Suprapubic skin (tissue), 4 donors: Measurements from ENCODE around the gene ZEB2. TPM values are rescaled to one million over a fixed set of nuclear protein-coding genes. Genes with fewer than 3 reads are reported as not detected.

ENCODE experiments used
- DNase-seq, 2 donors: peaks; one replicate each; pipeline ENCODE4 v3.0.0-alpha.2; 2019; ENCODE audit warnings: low spot score in 2 of 2
- H3K27ac ChIP-seq: fragments of 200-600 bp; sonication (generic); one replicate; pipeline ENCODE4 v1.5.1; 2019
- H3K27me3 ChIP-seq: fragments of 200-600 bp; sonication (generic); one replicate; pipeline ENCODE4 v1.5.1; 2019
- H3K36me3 ChIP-seq: fragments of 200-600 bp; sonication (generic); one replicate; pipeline ENCODE4 v1.5.1; 2019
- H3K4me1 ChIP-seq: fragments of 200-600 bp; sonication (generic); one replicate; pipeline ENCODE4 v1.5.1; 2019
- H3K4me3 ChIP-seq: fragments of 200-600 bp; sonication (generic); one replicate; pipeline ENCODE4 v1.5.1; 2019; ENCODE audit warnings: mild to moderate bottlenecking
- H3K9me3 ChIP-seq: fragments of 200-600 bp; sonication (generic); one replicate; pipeline ENCODE4 v1.5.1; 2019
- EP300 ChIP-seq: sonication (generic); formaldehyde crosslinking; IDR thresholded peaks from one replicate; pipeline ENCODE4 v1.6.1; 2017; ENCODE audit warnings: antibody characterized with exemption
- POLR2A ChIP-seq, 2 donors: fragments of 450-650 bp; IDR thresholded peaks; one replicate each; pipeline ENCODE4 v1.6.1; 2017; ENCODE audit warnings: antibody characterized with exemption in 2 of 2, mild to moderate bottlenecking in 2 of 2, moderate library complexity in 2 of 2
- POLR2AphosphoS5 ChIP-seq, 3 donors: sonication (generic); formaldehyde crosslinking; IDR thresholded peaks; one replicate each; pipeline ENCODE4 v1.6.1; 2017; ENCODE audit warnings: antibody characterized with exemption in 3 of 3
- WGBS: methylation state at CpG from one replicate; pipeline ENCODE4 v1.1.5; 2018; 5-methylcytosine and 5-hydroxymethylcytosine counted together
- total RNA-seq, 4 donors: library from RNA; depleted of rRNA; stranded (reverse); fragments of >200 nt; gene quantifications; one replicate each; pipeline ENCODE4 v1.1.0, GENCODE V29; 2016
- TF ChIP-seq, protein P1 (sequence below), 2 donors: fragments of 200-600 bp in 1 of 2; fragments of 450-650 bp in 1 of 2; sonication (generic) in 1 of 2; IDR thresholded peaks; one replicate each; pipeline ENCODE4 v1.5.1; 2016 to 2019; ENCODE audit warnings: antibody characterized with exemption in 2 of 2, mild to moderate bottlenecking in 1 of 2, moderate library complexity in 1 of 2

ZEB2 gene
- total RNA-seq, 4 donors from 2014 or later, result 16.3 to 43.7 (median 34.5) TPM

DNA sequence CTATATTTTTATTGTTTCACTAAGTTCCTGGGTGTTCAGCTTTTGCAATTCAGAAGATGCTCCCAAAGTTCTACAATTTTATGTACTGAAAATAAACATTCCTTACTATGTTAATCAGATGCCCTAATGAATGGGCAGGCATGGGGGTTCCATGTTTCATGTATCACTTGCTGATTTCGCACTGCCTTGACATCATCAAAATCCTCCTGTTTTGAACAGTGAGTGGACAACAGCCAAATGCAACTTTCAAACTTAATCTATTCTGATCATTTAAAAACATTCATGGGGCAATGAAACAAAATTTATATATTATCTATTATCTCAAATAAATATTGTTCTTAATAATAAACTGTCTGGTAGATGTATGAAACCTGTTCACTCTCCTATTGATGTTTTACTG is 43.2 kb downstream of the ZEB2 start:
- Histone ChIP-seq H3K27ac (no peak overlapping the region), H3K27me3 (no peaks in the 10 kb centered on the region), H3K4me3 (no peak overlapping the region), H3K9me3 (no peaks in the 10 kb centered on the region), H3K36me3 (no peaks in the 10 kb centered on the region), H3K4me1 (peaks cover 30% of the 10 kb centered on the region)
- WGBS, result 73% methylated on average over 1 of the region's 1 CpG
- no peak for TF ChIP-seq EP300
- TF ChIP-seq, protein P1, sequence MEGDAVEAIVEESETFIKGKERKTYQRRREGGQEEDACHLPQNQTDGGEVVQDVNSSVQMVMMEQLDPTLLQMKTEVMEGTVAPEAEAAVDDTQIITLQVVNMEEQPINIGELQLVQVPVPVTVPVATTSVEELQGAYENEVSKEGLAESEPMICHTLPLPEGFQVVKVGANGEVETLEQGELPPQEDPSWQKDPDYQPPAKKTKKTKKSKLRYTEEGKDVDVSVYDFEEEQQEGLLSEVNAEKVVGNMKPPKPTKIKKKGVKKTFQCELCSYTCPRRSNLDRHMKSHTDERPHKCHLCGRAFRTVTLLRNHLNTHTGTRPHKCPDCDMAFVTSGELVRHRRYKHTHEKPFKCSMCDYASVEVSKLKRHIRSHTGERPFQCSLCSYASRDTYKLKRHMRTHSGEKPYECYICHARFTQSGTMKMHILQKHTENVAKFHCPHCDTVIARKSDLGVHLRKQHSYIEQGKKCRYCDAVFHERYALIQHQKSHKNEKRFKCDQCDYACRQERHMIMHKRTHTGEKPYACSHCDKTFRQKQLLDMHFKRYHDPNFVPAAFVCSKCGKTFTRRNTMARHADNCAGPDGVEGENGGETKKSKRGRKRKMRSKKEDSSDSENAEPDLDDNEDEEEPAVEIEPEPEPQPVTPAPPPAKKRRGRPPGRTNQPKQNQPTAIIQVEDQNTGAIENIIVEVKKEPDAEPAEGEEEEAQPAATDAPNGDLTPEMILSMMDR (IDR thresholded peaks at IDR 0.05), result no peak
- DNase-seq, result no peak

DNA sequence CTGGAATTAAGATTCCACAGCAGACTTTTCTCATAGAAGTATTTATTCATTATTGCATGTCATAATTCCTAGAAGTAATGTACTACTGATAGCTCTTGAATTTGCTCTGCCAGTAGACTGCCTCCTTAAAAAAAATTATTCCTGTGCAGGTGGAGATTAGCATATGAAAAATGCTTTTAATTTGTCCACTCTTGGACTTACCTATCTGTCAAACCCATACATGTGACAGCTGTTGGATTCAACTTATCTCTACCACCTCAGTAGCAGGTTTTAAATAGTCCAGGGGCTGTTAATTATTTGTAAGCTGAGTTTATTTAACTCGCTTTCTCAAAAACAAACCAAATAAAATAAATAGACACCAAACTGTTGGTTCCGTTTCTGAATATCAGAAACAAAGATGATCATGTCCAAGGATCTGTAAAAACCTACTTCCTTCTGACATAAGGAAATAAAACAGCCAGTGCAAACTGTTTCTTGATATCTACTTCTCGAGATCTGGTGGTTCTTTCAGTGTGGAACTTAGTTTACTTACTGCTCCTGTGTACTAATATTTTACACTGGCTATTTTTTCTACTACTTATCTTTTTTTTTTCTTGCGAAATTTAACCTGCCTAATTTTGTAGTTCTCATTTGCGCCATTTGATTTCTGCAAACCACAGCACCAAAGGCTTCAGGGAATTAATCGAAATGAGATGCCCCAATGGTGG is 44.2 kb downstream of the ZEB2 start:
- Histone ChIP-seq H3K4me1 (peaks cover 28% of the 10 kb centered on the region), H3K27me3 (no peaks in the 10 kb centered on the region), H3K9me3 (no peaks in the 10 kb centered on the region), H3K4me3 (no peak overlapping the region), H3K27ac (no peak overlapping the region), H3K36me3 (no peaks in the 10 kb centered on the region)
- no peak for TF ChIP-seq POLR2A (IDR thresholded peaks at IDR 0.05)
- TF ChIP-seq, protein P1 (IDR thresholded peaks at IDR 0.05), result no peak
- no peak for TF ChIP-seq EP300
- no peak for DNase-seq
- 72% methylated on average over 6 of the region's 6 CpGs for WGBS

DNA sequence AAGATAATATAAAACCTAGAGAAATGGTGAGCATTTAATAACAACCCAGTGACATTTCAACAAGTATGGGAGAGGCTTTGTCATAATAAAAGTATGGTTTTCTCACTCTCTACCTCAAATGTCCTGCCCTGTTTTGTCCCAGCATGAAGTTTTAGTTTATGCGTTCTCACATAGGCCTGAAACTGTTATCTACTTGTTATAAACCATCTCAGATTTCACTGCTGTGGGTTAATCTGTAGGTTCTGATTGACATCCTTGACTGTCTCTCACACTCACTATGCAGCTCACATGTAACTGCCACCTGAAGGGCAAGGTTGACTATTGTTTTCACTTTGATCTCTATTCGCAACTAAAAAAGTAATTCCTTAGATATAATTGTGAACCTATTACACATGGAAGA is 44.9 kb downstream of the ZEB2 start:
- 72% methylated on average over 2 of the region's 2 CpGs for WGBS
- Histone ChIP-seq H3K27me3 (no peaks in the 10 kb centered on the region), H3K9me3 (no peaks in the 10 kb centered on the region), H3K36me3 (no peaks in the 10 kb centered on the region), H3K4me1 (peaks cover 34% of the 10 kb centered on the region), H3K27ac (no peak overlapping the region), H3K4me3 (no peak overlapping the region)
- TF ChIP-seq EP300 (no peak), POLR2A (IDR thresholded peaks at IDR 0.05) (no peak), POLR2AphosphoS5 (IDR thresholded peaks at IDR 0.05) (no peak)
- TF ChIP-seq, protein P1 (IDR thresholded peaks at IDR 0.05), result no peak
- no peak for DNase-seq

DNA sequence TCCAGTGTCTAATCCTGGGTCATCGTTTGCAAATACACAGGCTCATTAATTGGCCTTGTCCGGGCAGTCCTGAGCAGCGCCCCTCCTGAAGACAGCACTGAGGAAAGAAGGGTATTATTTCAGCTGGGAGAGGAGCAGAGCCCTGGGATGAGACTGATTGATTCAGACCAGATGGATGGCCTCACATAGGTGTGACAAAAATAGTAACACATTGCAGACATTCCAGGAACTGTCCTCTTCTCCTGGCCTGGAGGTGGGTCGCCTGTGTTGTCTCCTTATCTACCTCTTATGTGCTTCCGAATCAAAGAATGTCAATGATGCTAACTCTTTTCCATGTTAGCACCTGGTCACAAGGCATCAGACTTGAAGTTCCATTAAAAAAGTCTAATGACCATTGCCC is 45.9 kb downstream of the ZEB2 start:
- 80% methylated on average over 5 of the region's 5 CpGs for WGBS
- DNase-seq, result no peak
- H3K9me3 ChIP-seq, result no peaks in the 10 kb centered on the region
- H3K27ac ChIP-seq, result no peak overlapping the region
- no peaks in the 10 kb centered on the region for H3K36me3 ChIP-seq
- peaks cover 24% of the 10 kb centered on the region for H3K4me1 ChIP-seq
- TF ChIP-seq POLR2A (IDR thresholded peaks at IDR 0.05) (no peak), EP300 (no peak), POLR2AphosphoS5 (IDR thresholded peaks at IDR 0.05) (no peak)
- TF ChIP-seq, protein P1 (IDR thresholded peaks at IDR 0.05), result no peak
- no peak overlapping the region for H3K4me3 ChIP-seq
- no peaks in the 10 kb centered on the region for H3K27me3 ChIP-seq

DNA sequence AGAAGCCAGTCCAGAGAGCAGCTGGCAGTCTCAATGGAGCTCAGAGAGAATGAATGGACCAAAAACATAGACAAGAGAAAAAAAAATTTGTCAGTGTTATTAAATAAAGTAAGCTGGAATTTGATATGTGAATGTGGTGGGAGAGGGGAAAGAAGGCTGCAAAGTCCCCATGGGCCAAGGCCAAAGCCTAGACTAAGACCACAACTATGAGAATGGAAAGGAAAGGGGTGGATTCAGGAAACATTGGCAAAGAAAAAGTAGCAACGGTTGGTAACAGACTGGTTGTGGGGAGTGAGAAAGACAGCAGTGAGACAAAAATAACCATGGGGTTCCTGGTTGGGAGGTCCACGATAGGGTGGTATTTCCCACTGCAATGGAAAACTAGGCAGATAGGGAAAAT is 47.0 kb downstream of the ZEB2 start:
- 56% methylated on average over 2 of the region's 2 CpGs for WGBS
- H3K36me3 ChIP-seq, result no peaks in the 10 kb centered on the region
- H3K4me1 ChIP-seq, result peaks cover 15% of the 10 kb centered on the region
- no peak for TF ChIP-seq POLR2A (IDR thresholded peaks at IDR 0.05)
- TF ChIP-seq EP300, result no peak
- no peak for TF ChIP-seq POLR2AphosphoS5 (IDR thresholded peaks at IDR 0.05)
- TF ChIP-seq, protein P1 (IDR thresholded peaks at IDR 0.05), result no peak
- H3K9me3 ChIP-seq, result no peaks in the 10 kb centered on the region
- DNase-seq, result no peak
- no peaks in the 10 kb centered on the region for H3K27me3 ChIP-seq
- no peak overlapping the region for H3K27ac ChIP-seq
- H3K4me3 ChIP-seq, result no peak overlapping the region
